Muscle of leg (tissue), 9 donors: ENCODE results near the gene PCDH1. TPM values are rescaled to one million over a fixed set of nuclear protein-coding genes. Genes with fewer than 3 reads are reported as not detected.

ENCODE experiments used
- polyA plus RNA-seq, 8 donors: library from polyadenylated mRNA; unstranded; fragments of 120-200 nt; gene quantifications; one replicate each; pipeline versions ENCODE4 v1.2.1 to v1.2.3, GENCODE V29; 2013; ENCODE audit warnings: inconsistent platforms in 1 of 8, low replicate concordance in 1 of 8; ENCODE audit not compliant: insufficient read length in 8 of 8, insufficient read depth in 1 of 8
- total RNA-seq: library from RNA; stranded (reverse); fragments of 120-200 nt; gene quantifications from one replicate; pipeline ENCODE4 v1.2.4, GENCODE V29; 2013

Gene PCDH1
- total and polyA plus RNA-seq, 9 donors: 13.9 to 24.7 (median 18.1) TPM

Other genes with a start within 250 kb of the PCDH1 start
- 39.8 TPM for gene HDAC3, start 241.6 kb downstream of the PCDH1 start, total RNA-seq
- gene HDAC3, start 241.6 kb downstream of the PCDH1 start, polyA plus RNA-seq: 10 to 100 TPM; 42.3 to 62.2 (median 55.6) TPM
- gene RELL2, start 241.4 kb downstream of the PCDH1 start, total RNA-seq: 0.18 TPM
- gene RELL2, start 241.4 kb downstream of the PCDH1 start, polyA plus RNA-seq: under 1 TPM; 0.21 to 0.53 (median 0.39) TPM
- 9.1 TPM for gene FCHSD1, start 227.0 kb downstream of the PCDH1 start, total RNA-seq
- gene FCHSD1, start 227.0 kb downstream of the PCDH1 start, polyA plus RNA-seq: 10 to 100 TPM in 1 of 8 donors, 1 to 10 TPM in 7; 5.9 to 10.3 (median 7.4) TPM
- 6.8 TPM for gene ARAP3, start 196.2 kb downstream of the PCDH1 start, total RNA-seq
- 10 to 100 TPM; 12.8 to 19.3 (median 14.1) TPM for gene ARAP3, start 196.2 kb downstream of the PCDH1 start, polyA plus RNA-seq
- gene DELE1, start 45.5 kb upstream of the PCDH1 start, total RNA-seq: 66.5 TPM
- gene DELE1, start 45.5 kb upstream of the PCDH1 start, polyA plus RNA-seq: 10 to 100 TPM; 60.5 to 97.1 (median 82.5) TPM
- 19.8 TPM for gene PCDH12, start 79.8 kb upstream of the PCDH1 start, total RNA-seq
- 10 to 100 TPM; 13.0 to 19.9 (median 18.3) TPM for gene PCDH12, start 79.8 kb upstream of the PCDH1 start, polyA plus RNA-seq
- 47.1 TPM for gene RNF14, start 90.7 kb upstream of the PCDH1 start, total RNA-seq
- 10 to 100 TPM; 34.1 to 41.7 (median 37.0) TPM for gene RNF14, start 90.7 kb upstream of the PCDH1 start, polyA plus RNA-seq
- 26.5 TPM for gene GNPDA1, start 134.6 kb upstream of the PCDH1 start, total RNA-seq
- 10 to 100 TPM; 15.9 to 28.9 (median 22.0) TPM for gene GNPDA1, start 134.6 kb upstream of the PCDH1 start, polyA plus RNA-seq
- 46.8 TPM for gene NDFIP1, start 230.4 kb upstream of the PCDH1 start, total RNA-seq
- gene NDFIP1, start 230.4 kb upstream of the PCDH1 start, polyA plus RNA-seq: 10 to 100 TPM; 53.4 to 77.2 (median 64.5) TPM